ENCODE data around the gene RNU5B-1.

GRCh38 chr15:65339920-65340319, 35.4 kb downstream of the RNU5B-1 start:
- no peak for TF ChIP-seq CTCF (IDR thresholded peaks at IDR 0.05; ENCODE audit: insufficient read depth, low read length, poor library complexity, severe bottlenecking)
- TF ChIP-seq EZH2phosphoT487 (conservative IDR thresholded peaks at IDR 0.05; ENCODE audit: low read length), result no peak

Measured in SU-DHL-6 (cell line).